Measurements from ENCODE around the gene CORO2B. TPM values are rescaled to one million over a fixed set of nuclear protein-coding genes. Genes with fewer than 3 reads are reported as not detected.

Gene CORO2B
- total and polyA plus RNA-seq, 5 donors from 2014 or later = not detected

DNA sequence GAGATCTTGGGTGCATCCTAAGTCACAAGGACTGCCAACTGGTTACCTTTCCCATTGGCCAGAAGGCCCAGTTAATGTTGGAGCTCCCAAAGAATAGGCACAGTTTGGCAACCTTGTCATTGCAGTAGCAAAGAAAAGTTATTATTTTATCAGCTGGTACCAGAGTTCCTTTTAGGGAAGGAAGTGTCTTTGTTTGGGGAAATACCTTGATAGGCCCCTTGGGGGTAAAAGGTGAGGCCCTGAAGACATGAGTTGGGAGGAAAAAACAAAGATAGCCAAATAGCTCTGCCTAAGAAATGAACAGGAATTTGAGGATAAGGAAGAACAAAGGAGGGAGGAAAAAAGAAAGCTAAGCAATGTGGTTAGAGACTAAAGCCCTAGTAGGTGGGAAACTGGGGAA, 156.1 kb downstream of the CORO2B start:
- Mint-ChIP-seq H3K36me3 (no peaks in the 10 kb centered on the region), H3K4me3 (no peak overlapping the region), H3K27ac (no peak overlapping the region), H3K27me3 (peaks cover 14% of the 10 kb centered on the region), H3K4me1 (no peaks in the 10 kb centered on the region), H3K9me3 (no peaks in the 10 kb centered on the region)
- H3K27ac ChIP-seq (ENCODE audit: insufficient read depth, low read length, poor library complexity, severe bottlenecking) = no peak overlapping the region
- no peaks in the 10 kb centered on the region for H3K9me3 ChIP-seq (ENCODE audit: control insufficient read depth in 2 of 2, low read length in 2 of 2)
- ATAC-seq (ENCODE audit: low read depth in 2 of 2) (no peak), DNase-seq (no peak)
- H3K4me3 ChIP-seq (ENCODE audit: low read depth, low read length) = no peak overlapping the region
- peaks cover 4% of the 10 kb centered on the region for H3K27me3 ChIP-seq (ENCODE audit: control insufficient read depth, insufficient read depth, low read length)
- no peaks in the 10 kb centered on the region for H3K4me1 ChIP-seq (ENCODE audit: control insufficient read depth, insufficient read depth, low read length, poor library complexity, severe bottlenecking)
- H3K36me3 ChIP-seq (ENCODE audit: control insufficient read depth, insufficient read depth, low read length) = no peaks in the 10 kb centered on the region

DNA sequence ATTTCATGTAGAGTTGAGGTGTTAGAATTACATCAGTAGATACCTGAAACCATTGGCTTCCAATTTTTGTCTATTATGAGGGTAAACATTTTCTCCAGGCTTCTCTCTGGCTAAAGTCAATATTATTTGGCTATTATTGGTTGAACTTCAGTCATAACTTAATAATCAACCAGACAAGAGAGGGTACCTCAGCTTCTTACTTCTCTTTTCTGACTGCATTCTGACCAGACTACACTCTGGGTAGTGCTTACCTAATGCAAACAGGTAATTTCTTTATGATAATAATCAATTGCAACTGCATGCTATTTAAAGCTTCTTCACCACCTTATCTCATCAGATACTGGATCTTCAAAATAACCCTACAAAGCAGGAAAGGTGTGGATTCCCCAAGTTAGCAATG, 156.8 kb downstream of the CORO2B start:
- DNase-seq (no peak), ATAC-seq (ENCODE audit: low read depth in 2 of 2) (no peak)
- peaks cover 4% of the 10 kb centered on the region for H3K27me3 ChIP-seq (ENCODE audit: control insufficient read depth, insufficient read depth, low read length)
- H3K4me1 Mint-ChIP-seq = no peaks in the 10 kb centered on the region
- H3K27ac ChIP-seq (ENCODE audit: insufficient read depth, low read length, poor library complexity, severe bottlenecking) = no peak overlapping the region
- no peaks in the 10 kb centered on the region for H3K4me1 ChIP-seq (ENCODE audit: control insufficient read depth, insufficient read depth, low read length, poor library complexity, severe bottlenecking)
- H3K9me3 Mint-ChIP-seq = no peaks in the 10 kb centered on the region
- H3K36me3 ChIP-seq (ENCODE audit: control insufficient read depth, insufficient read depth, low read length) = no peaks in the 10 kb centered on the region
- H3K9me3 ChIP-seq (ENCODE audit: control insufficient read depth in 2 of 2, low read length in 2 of 2) = no peaks in the 10 kb centered on the region
- H3K27ac Mint-ChIP-seq = no peak overlapping the region
- H3K4me3 Mint-ChIP-seq = no peak overlapping the region
- H3K36me3 Mint-ChIP-seq = no peaks in the 10 kb centered on the region
- H3K4me3 ChIP-seq (ENCODE audit: low read depth, low read length) = no peak overlapping the region
- H3K27me3 Mint-ChIP-seq = peaks cover 9% of the 10 kb centered on the region

DNA sequence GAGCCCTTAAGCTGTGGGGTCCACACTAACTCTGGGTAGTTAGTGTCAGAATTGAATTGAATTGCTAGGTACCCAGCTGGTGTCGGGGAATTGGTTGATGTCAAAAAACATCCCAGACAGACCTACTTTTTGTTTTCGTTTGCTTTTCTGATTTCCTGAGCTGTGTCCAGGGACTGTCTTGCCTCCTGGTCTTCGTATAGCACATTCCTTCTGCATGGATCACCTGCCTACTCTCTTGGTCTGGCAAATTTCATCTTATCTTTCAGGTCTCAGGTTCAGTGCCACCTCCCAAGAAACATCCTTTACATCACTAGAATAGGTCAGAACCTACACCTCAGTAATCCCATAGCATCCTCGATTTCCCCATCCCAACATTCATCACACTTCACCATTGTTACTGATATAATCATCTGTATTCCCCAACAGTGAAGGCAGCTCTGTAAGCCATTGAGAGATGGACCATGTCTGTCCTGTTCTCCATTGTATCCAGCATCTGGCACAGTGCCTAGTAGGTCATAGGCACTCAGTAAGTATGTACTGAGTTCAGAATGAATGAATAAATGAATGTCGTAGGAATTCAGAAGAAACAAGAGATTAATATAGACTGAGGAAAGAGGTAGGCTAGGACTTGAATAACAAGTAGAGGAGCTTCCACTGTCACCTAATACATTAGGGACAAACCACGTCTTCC, 160.7 kb downstream of the CORO2B start:
- Histone ChIP-seq H3K4me1 (ENCODE audit: control insufficient read depth, insufficient read depth, low read length, poor library complexity, severe bottlenecking) (no peaks in the 10 kb centered on the region), H3K27ac (ENCODE audit: insufficient read depth, low read length, poor library complexity, severe bottlenecking) (no peak overlapping the region), H3K27me3 (ENCODE audit: control insufficient read depth, insufficient read depth, low read length) (no peaks in the 10 kb centered on the region), H3K9me3 (ENCODE audit: control insufficient read depth in 2 of 2, low read length in 2 of 2) (no peaks in the 10 kb centered on the region), H3K4me3 (ENCODE audit: low read depth, low read length) (no peak overlapping the region), H3K36me3 (ENCODE audit: control insufficient read depth, insufficient read depth, low read length) (no peaks in the 10 kb centered on the region)
- no peaks in the 10 kb centered on the region for H3K36me3 Mint-ChIP-seq
- peaks cover 23% of the 10 kb centered on the region for H3K27me3 Mint-ChIP-seq
- no peaks in the 10 kb centered on the region for H3K9me3 Mint-ChIP-seq
- ATAC-seq (ENCODE audit: low read depth in 2 of 2) (no peak), DNase-seq (no peak)
- H3K27ac Mint-ChIP-seq = no peak overlapping the region
- no peaks in the 10 kb centered on the region for H3K4me1 Mint-ChIP-seq
- H3K4me3 Mint-ChIP-seq = no peak overlapping the region

DNA sequence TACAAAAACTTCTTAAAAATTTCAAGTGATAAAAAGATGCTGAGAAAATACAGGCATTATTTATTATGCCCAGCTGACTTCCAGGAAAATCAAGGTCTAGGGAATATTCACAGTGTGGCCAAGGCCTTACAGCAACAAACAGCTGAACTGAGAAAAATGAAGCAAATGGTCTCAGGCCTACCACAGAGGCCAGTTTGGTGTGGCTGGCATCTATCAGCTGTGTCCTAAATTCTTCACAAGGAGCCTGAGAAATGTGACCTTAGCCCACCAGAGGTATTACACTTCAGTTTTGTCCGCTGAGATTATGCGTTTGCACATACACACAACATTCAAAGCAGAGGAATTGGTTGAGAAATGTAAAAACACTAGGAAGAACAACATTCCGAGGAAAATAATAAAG, 164.5 kb downstream of the CORO2B start:
- Histone ChIP-seq H3K4me1 (ENCODE audit: control insufficient read depth, insufficient read depth, low read length, poor library complexity, severe bottlenecking) (no peaks in the 10 kb centered on the region), H3K27me3 (ENCODE audit: control insufficient read depth, insufficient read depth, low read length) (no peaks in the 10 kb centered on the region), H3K9me3 (ENCODE audit: control insufficient read depth in 2 of 2, low read length in 2 of 2) (no peaks in the 10 kb centered on the region), H3K4me3 (ENCODE audit: low read depth, low read length) (no peak overlapping the region), H3K36me3 (ENCODE audit: control insufficient read depth, insufficient read depth, low read length) (no peaks in the 10 kb centered on the region), H3K27ac (ENCODE audit: insufficient read depth, low read length, poor library complexity, severe bottlenecking) (no peak overlapping the region)
- Mint-ChIP-seq H3K4me3 (no peak overlapping the region), H3K27ac (no peak overlapping the region), H3K9me3 (no peaks in the 10 kb centered on the region), H3K27me3 (peaks cover 26% of the 10 kb centered on the region), H3K36me3 (no peaks in the 10 kb centered on the region), H3K4me1 (no peaks in the 10 kb centered on the region)
- ATAC-seq (ENCODE audit: low read depth in 2 of 2) (no peak), DNase-seq (no peak)

DNA sequence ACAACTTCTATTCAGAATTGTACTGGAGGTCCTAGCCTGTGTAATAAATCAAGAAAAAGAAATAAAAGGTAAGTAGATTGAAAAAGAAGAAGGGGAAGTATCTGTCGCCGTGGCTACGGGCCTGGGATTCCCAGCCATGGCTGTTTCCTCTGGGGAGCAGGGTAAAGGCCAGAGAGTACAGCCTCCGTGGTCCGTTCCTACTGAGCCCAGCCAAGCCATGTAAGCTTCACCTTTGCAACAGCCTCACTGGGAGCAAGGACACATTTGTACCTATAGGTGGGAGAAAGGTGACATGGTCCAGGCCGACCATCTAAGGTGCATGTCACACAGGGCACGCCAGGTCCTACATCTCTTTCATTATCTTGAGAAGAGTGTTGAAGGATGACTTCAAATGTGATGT, 170.6 kb downstream of the CORO2B start:
- Mint-ChIP-seq H3K4me1 (peaks cover 0 to 2% (median 0%) of the 10 kb centered on the region in 4 donors), H3K27ac (no peak overlapping the region), H3K36me3 (no peaks in the 10 kb centered on the region), H3K27me3 (peaks cover 25% of the 10 kb centered on the region), H3K4me3 (no peak overlapping the region), H3K9me3 (peaks cover 0 to 3% (median 0%) of the 10 kb centered on the region in 7 donors)
- Histone ChIP-seq H3K36me3 (ENCODE audit: control insufficient read depth, insufficient read depth, low read length) (no peaks in the 10 kb centered on the region), H3K4me3 (ENCODE audit: low read depth, low read length) (no peak overlapping the region), H3K27ac (ENCODE audit: insufficient read depth, low read length, poor library complexity, severe bottlenecking) (no peak overlapping the region), H3K9me3 (ENCODE audit: control insufficient read depth in 2 of 2, low read length in 2 of 2) (peaks cover 0 to 2% of the 10 kb centered on the region in 2 experiments), H3K4me1 (ENCODE audit: control insufficient read depth, insufficient read depth, low read length, poor library complexity, severe bottlenecking) (no peaks in the 10 kb centered on the region), H3K27me3 (ENCODE audit: control insufficient read depth, insufficient read depth, low read length) (no peaks in the 10 kb centered on the region)
- no peak for DNase-seq
- ATAC-seq (ENCODE audit: low read depth in 2 of 2) = no peak

DNA sequence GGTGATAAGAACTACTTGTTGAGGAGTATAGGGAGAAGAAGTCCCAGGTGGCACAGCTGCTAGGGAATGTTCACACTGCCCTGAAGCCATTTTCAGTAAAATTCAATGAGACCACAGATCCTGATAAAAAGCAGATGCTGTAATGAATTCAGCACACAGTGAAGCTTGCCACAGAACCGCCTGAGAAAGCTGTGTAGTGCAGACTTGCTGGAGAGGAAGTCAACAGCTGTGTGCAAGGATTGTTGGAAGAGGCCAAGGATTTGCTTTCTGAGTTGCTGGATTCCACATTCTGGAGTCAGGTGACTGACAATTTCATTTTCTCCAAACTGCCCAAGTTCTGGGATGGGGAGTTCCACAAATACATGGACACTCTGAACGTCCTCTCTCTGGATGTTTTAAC, 171.0 kb downstream of the CORO2B start:
- Mint-ChIP-seq H3K27me3 (peaks cover 25% of the 10 kb centered on the region), H3K9me3 (peaks cover 0 to 3% (median 0%) of the 10 kb centered on the region in 7 donors), H3K27ac (no peak overlapping the region), H3K4me3 (no peak overlapping the region), H3K4me1 (peaks cover 0 to 5% (median 2%) of the 10 kb centered on the region in 4 donors), H3K36me3 (no peaks in the 10 kb centered on the region)
- no peak for ATAC-seq (ENCODE audit: low read depth in 2 of 2)
- DNase-seq = no peak
- H3K27me3 ChIP-seq (ENCODE audit: control insufficient read depth, insufficient read depth, low read length) = no peaks in the 10 kb centered on the region
- H3K4me1 ChIP-seq (ENCODE audit: control insufficient read depth, insufficient read depth, low read length, poor library complexity, severe bottlenecking) = no peaks in the 10 kb centered on the region
- H3K36me3 ChIP-seq (ENCODE audit: control insufficient read depth, insufficient read depth, low read length) = no peaks in the 10 kb centered on the region
- H3K27ac ChIP-seq (ENCODE audit: insufficient read depth, low read length, poor library complexity, severe bottlenecking) = no peak overlapping the region
- H3K9me3 ChIP-seq (ENCODE audit: control insufficient read depth in 2 of 2, low read length in 2 of 2) = peaks cover 0 to 2% of the 10 kb centered on the region in 2 experiments
- H3K4me3 ChIP-seq (ENCODE audit: low read depth, low read length) = no peak overlapping the region

DNA sequence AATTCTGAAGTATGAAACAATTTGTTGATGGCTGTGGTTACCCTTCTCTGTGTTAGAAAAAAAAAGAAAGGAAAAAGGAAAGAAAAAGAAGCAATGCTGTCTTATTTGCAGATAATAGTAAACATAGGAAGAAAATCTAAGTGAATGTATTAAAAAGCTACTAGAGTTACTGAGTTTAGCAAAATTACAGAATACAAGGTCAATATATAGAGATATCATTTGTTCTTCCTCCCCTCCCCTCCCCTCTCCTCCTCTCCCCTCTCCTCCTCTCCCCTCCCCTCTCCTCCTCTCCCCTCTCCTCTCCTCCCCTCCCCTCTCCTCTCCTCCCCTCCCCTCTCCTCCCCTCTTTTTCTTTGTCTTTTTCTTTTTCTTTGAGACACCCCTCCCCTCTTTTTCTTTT, 172.8 kb downstream of the CORO2B start:
- Mint-ChIP-seq H3K36me3 (no peaks in the 10 kb centered on the region), H3K27me3 (peaks cover 37% of the 10 kb centered on the region), H3K27ac (no peak overlapping the region), H3K4me3 (no peak overlapping the region), H3K9me3 (peaks cover 0 to 3% (median 0%) of the 10 kb centered on the region in 7 donors), H3K4me1 (peaks cover 0 to 8% (median 3%) of the 10 kb centered on the region in 4 donors)
- peaks cover 0 to 2% of the 10 kb centered on the region in 2 experiments for H3K9me3 ChIP-seq (ENCODE audit: control insufficient read depth in 2 of 2, low read length in 2 of 2)
- H3K27me3 ChIP-seq (ENCODE audit: control insufficient read depth, insufficient read depth, low read length) = peaks cover 2% of the 10 kb centered on the region
- no peak overlapping the region for H3K27ac ChIP-seq (ENCODE audit: insufficient read depth, low read length, poor library complexity, severe bottlenecking)
- ATAC-seq (ENCODE audit: low read depth in 2 of 2) (no peak), DNase-seq (no peak)
- H3K4me1 ChIP-seq (ENCODE audit: control insufficient read depth, insufficient read depth, low read length, poor library complexity, severe bottlenecking) = no peaks in the 10 kb centered on the region
- H3K4me3 ChIP-seq (ENCODE audit: low read depth, low read length) = no peak overlapping the region
- no peaks in the 10 kb centered on the region for H3K36me3 ChIP-seq (ENCODE audit: control insufficient read depth, insufficient read depth, low read length)

DNA sequence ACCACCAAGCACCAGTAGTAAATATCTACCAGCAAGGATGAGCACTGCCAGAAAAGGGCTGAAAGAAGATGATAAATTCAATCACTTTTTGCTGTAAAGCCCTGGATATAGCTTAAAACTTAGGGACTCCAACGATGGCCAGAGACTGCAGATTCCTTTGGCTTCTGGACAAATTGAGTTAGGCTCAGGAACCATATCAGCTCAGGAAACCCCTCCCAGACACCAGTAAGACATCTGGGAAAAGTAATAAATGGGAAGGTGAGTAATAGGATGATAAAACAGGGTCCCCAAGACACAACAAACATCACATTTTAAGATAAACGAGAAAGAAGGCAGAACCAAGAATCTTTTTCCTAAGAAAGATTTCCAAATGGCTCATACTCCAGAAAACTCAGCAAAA, 176.9 kb downstream of the CORO2B start:
- no peak overlapping the region for H3K27ac Mint-ChIP-seq
- no peak for ATAC-seq (ENCODE audit: low read depth in 2 of 2)

More for the DNA sequence above, 176.9 kb downstream of the CORO2B start:
- Histone ChIP-seq H3K27ac (ENCODE audit: insufficient read depth, low read length, poor library complexity, severe bottlenecking) (no peak overlapping the region), H3K27me3 (ENCODE audit: control insufficient read depth, insufficient read depth, low read length) (peaks cover 7% of the 10 kb centered on the region), H3K4me1 (ENCODE audit: control insufficient read depth, insufficient read depth, low read length, poor library complexity, severe bottlenecking) (no peaks in the 10 kb centered on the region), H3K36me3 (ENCODE audit: control insufficient read depth, insufficient read depth, low read length) (no peaks in the 10 kb centered on the region), H3K9me3 (ENCODE audit: control insufficient read depth in 2 of 2, low read length in 2 of 2) (no peaks in the 10 kb centered on the region), H3K4me3 (ENCODE audit: low read depth, low read length) (no peak overlapping the region)
- no peaks in the 10 kb centered on the region for H3K36me3 Mint-ChIP-seq
- H3K4me3 Mint-ChIP-seq = no peak overlapping the region
- no peak for DNase-seq
- no peaks in the 10 kb centered on the region for H3K9me3 Mint-ChIP-seq
- H3K4me1 Mint-ChIP-seq = peaks cover 0 to 8% (median 3%) of the 10 kb centered on the region in 4 donors
- peaks cover 41% of the 10 kb centered on the region for H3K27me3 Mint-ChIP-seq
